Caco-2 (cell line): ENCODE results near the gene TBL1X. TPM values are rescaled to one million over a fixed set of nuclear protein-coding genes. Genes with fewer than 3 reads are reported as not detected.
A peak's percentile ranks its signal among the peaks of the same experiment; 100 is the strongest.

Experiments
- BruUV-seq: library from RNA; stranded (reverse); fragments of 400-500 nt; replicated peaks from 2 replicates; lab custom pipeline; 2021; lab: Mats Ljungman, UMichigan
- CTCF ChIA-PET: fragments of 300-600 bp; sonication (Branson Sonifier 250); formaldehyde crosslinking; loops from one replicate; lab custom pipeline; 2022; ENCODE audit warnings: antibody characterized with exemption; lab: Charles Lee
- POLR2A ChIA-PET: fragments of 300-600 bp; sonication (Branson Sonifier 250); formaldehyde crosslinking; loops from one replicate; lab custom pipeline; 2022; ENCODE audit warnings: antibody characterized with exemption; lab: Charles Lee
- DNase-seq, 2 experiments: peaks; one replicate each; pipeline versions ENCODE4 v3.0.0 to v3.0.0-alpha.2; 2020 to 2022
- H3K27me3 ChIP-seq: replicated peaks from 2 replicates; pipeline ENCODE4 v1.6.0; 2011; ENCODE audit warnings: low read length; ENCODE audit not compliant: control insufficient read depth, insufficient read depth
- H3K36me3 ChIP-seq: 2 replicates; pipeline ENCODE4 v1.5.1; 2011; ENCODE audit warnings: low read length; ENCODE audit not compliant: control insufficient read depth, insufficient read depth
- H3K4me1 ChIP-seq: fragments of 250-450 bp; sonication (Bioruptor Pico); 2 replicates; pipeline ENCODE4 v1.5.1; 2020; ENCODE audit warnings: mild to moderate bottlenecking
- H3K4me3 ChIP-seq: 2 replicates; pipeline ENCODE4 v1.5.1; 2011; ENCODE audit warnings: low read depth, mild to moderate bottlenecking, control low read depth, low read length
- H3K9me3 ChIP-seq: fragments of 250-450 bp; sonication (Bioruptor Pico); 2 replicates; pipeline ENCODE4 v1.5.1; 2020; ENCODE audit warnings: mild to moderate bottlenecking, moderate library complexity
- H3K27ac Mint-ChIP-seq: one replicate; pipeline ENCODE4 v1.8.0; 2022; ENCODE audit warnings: mixed read lengths; ENCODE audit not compliant: unreplicated experiment
- H3K27me3 Mint-ChIP-seq: one replicate; pipeline ENCODE4 v1.8.0; 2022; ENCODE audit warnings: mixed read lengths; ENCODE audit not compliant: insufficient read depth, unreplicated experiment
- H3K36me3 Mint-ChIP-seq: one replicate; pipeline ENCODE4 v1.8.0; 2022; ENCODE audit warnings: mild to moderate bottlenecking, mixed read lengths; ENCODE audit not compliant: insufficient read depth, unreplicated experiment
- H3K4me1 Mint-ChIP-seq: one replicate; pipeline ENCODE4 v1.8.0; 2022; ENCODE audit warnings: low read depth, mixed read lengths; ENCODE audit not compliant: unreplicated experiment
- H3K4me3 Mint-ChIP-seq: one replicate; pipeline ENCODE4 v1.8.0; 2022; ENCODE audit warnings: mild to moderate bottlenecking, moderate library complexity, mixed read lengths; ENCODE audit not compliant: unreplicated experiment
- H3K9me3 Mint-ChIP-seq: one replicate; pipeline ENCODE4 v1.8.0; 2022; ENCODE audit warnings: mixed read lengths; ENCODE audit not compliant: unreplicated experiment
- intact Hi-C: fragments of 100-400 bp; cut with micrococcal nuclease; formaldehyde crosslinking; loops from one replicate; pipeline ENCODE4 v1.10.0; 2022; ENCODE audit not compliant: unreplicated experiment
- total RNA-seq: library from RNA; stranded (reverse); gene quantifications from 2 replicates; pipeline ENCODE4 v1.2.3, GENCODE V29; 2022
- TF ChIP-seq, protein P1 (sequence below), 2 experiments: fragments of 200-600 bp in 1 of 2; IDR thresholded peaks; 1 replicate in 1 of 2; 2 replicates in 1 of 2; pipeline versions ENCODE4 v1.5.1 to v1.8.0; 2011 to 2022; ENCODE audit warnings: antibody characterized with exemption in 1 of 2, control low read depth in 1 of 2, inconsistent platforms in 1 of 2, low read depth in 1 of 2, low read length in 1 of 2, mild to moderate bottlenecking in 1 of 2, moderate library complexity in 1 of 2; ENCODE audit not compliant: insufficient read depth in 1 of 2, severe bottlenecking in 1 of 2, unreplicated experiment in 1 of 2

The TBL1X gene
- total RNA-seq, 1 experiment from 2014 or later = 84.2 TPM

DNA sequence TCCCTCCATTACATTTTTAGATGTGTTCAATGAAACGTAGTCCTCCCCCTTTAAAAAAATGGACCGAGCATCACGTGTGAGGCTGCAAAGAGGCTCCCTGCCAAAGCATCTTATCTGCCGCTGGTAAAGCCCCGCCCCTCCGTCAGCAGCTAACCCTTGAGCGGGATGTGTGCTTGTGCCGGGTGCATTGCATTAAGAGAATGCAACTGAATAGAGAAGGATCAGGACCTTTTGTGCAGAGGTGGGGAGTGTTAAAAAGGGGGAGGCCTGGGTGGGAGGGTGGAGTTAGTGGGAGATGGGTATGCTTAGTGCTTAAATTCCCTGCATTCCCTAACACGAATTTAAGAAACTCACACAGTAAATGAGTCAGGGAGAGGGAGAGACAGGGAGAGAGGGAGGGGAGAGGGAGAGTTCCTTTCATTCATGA lies 66.0 kb downstream of the TBL1X start:
- H3K27ac Mint-ChIP-seq = no peak overlapping the region
- Histone ChIP-seq H3K36me3 (no peaks in the 10 kb centered on the region), H3K4me1 (no peaks in the 10 kb centered on the region), H3K9me3 (no peaks in the 10 kb centered on the region), H3K4me3 (no peak overlapping the region), H3K27me3 (no peaks in the 10 kb centered on the region)
- peak overlapping the region; percentile 8 for H3K4me3 Mint-ChIP-seq
- intact Hi-C loops = no loop called here
- ChIA-PET POLR2A (no interaction called here), CTCF (no interaction called here)
- DNase-seq = peak; percentile 71 to 74
- H3K4me1 Mint-ChIP-seq = peaks cover 17% of the 10 kb centered on the region
- H3K9me3 Mint-ChIP-seq = no peaks in the 10 kb centered on the region
- H3K36me3 Mint-ChIP-seq = peaks cover 25% of the 10 kb centered on the region
- H3K27me3 Mint-ChIP-seq = no peaks in the 10 kb centered on the region
- no TSS peak for BruUV-seq
- TF ChIP-seq, protein P1, sequence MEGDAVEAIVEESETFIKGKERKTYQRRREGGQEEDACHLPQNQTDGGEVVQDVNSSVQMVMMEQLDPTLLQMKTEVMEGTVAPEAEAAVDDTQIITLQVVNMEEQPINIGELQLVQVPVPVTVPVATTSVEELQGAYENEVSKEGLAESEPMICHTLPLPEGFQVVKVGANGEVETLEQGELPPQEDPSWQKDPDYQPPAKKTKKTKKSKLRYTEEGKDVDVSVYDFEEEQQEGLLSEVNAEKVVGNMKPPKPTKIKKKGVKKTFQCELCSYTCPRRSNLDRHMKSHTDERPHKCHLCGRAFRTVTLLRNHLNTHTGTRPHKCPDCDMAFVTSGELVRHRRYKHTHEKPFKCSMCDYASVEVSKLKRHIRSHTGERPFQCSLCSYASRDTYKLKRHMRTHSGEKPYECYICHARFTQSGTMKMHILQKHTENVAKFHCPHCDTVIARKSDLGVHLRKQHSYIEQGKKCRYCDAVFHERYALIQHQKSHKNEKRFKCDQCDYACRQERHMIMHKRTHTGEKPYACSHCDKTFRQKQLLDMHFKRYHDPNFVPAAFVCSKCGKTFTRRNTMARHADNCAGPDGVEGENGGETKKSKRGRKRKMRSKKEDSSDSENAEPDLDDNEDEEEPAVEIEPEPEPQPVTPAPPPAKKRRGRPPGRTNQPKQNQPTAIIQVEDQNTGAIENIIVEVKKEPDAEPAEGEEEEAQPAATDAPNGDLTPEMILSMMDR (IDR thresholded peaks at IDR 0.05; ENCODE audit: insufficient read depth in 1 of 2, low read depth in 1 of 2, low read length in 1 of 2, severe bottlenecking in 1 of 2, unreplicated experiment in 1 of 2) = no peak

DNA sequence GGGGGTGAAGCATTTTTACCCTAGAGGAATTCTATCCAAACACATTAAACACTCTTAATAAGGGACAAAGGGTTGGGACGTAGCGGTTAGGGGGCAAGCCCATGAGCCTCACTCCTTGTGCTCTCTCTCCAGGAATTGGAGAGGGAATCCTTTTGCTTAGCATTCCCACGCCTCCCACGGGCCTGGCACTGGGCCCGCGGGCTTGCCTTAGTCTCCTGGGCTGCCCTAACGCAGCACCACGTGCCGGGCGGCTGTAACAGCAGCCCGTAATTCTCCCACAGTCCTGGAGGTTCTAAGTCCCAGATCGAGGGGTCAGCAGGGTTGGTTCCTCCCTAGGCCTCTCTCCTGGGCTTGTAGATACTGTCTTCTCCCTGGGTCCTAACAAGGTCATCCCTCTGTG lies 67.5 kb downstream of the TBL1X start:
- Histone ChIP-seq H3K36me3 (no peaks in the 10 kb centered on the region), H3K27me3 (no peaks in the 10 kb centered on the region), H3K4me1 (no peaks in the 10 kb centered on the region), H3K9me3 (no peaks in the 10 kb centered on the region), H3K4me3 (no peak overlapping the region)
- TF ChIP-seq, protein P1 (IDR thresholded peaks at IDR 0.05; ENCODE audit: insufficient read depth in 1 of 2, low read depth in 1 of 2, low read length in 1 of 2, severe bottlenecking in 1 of 2, unreplicated experiment in 1 of 2) = no peak
- ChIA-PET CTCF (no interaction called here), POLR2A (no interaction called here)
- BruUV-seq = no TSS peak
- no peak for DNase-seq
- Mint-ChIP-seq H3K9me3 (no peaks in the 10 kb centered on the region), H3K4me1 (peaks cover 14% of the 10 kb centered on the region), H3K27ac (no peak overlapping the region), H3K27me3 (no peaks in the 10 kb centered on the region), H3K36me3 (peaks cover 16% of the 10 kb centered on the region), H3K4me3 (no peak overlapping the region)
- intact Hi-C loops = no loop called here

DNA sequence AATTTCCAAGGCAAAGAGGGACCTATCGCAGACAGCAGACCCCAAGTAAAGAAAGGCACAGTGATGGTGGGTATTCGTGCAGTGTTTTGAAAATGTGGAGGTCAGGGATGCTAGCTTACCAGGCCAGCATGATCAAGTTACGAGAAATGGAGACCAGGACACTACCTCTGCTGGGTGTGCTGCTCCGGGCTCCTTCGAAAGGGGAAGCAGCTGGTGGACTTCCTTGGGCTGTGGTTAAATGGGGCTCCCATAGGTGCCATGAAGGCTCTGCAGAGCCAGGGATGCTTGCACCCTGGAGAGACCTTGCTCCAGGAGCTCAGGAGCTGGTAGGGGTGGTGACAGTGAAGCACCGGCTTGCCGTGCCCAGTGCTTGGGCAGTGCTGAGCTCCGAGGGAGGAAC lies 68.8 kb downstream of the TBL1X start:
- H3K4me1 Mint-ChIP-seq = peaks cover 17% of the 10 kb centered on the region
- H3K4me3 ChIP-seq = no peak overlapping the region
- TF ChIP-seq, protein P1 (IDR thresholded peaks at IDR 0.05; ENCODE audit: insufficient read depth in 1 of 2, low read depth in 1 of 2, low read length in 1 of 2, severe bottlenecking in 1 of 2, unreplicated experiment in 1 of 2) = no peak
- no peaks in the 10 kb centered on the region for H3K9me3 Mint-ChIP-seq
- H3K4me1 ChIP-seq = 0 out of 2 replicates have a peak, but pooled peaks cover under 1% of the 10 kb centered on the region
- ChIA-PET CTCF (no interaction called here), POLR2A (no interaction called here)
- no TSS peak for BruUV-seq
- intact Hi-C loops = no loop called here
- no peaks in the 10 kb centered on the region for H3K27me3 Mint-ChIP-seq
- no peak overlapping the region for H3K4me3 Mint-ChIP-seq
- H3K27ac Mint-ChIP-seq = no peak overlapping the region
- no peaks in the 10 kb centered on the region for H3K36me3 ChIP-seq
- H3K36me3 Mint-ChIP-seq = peaks cover 25% of the 10 kb centered on the region
- H3K9me3 ChIP-seq = no peaks in the 10 kb centered on the region
- DNase-seq = no peak
- H3K27me3 ChIP-seq = no peaks in the 10 kb centered on the region
